Raji (cell line): ENCODE results near the gene HOXA10.

Experiments
- POLR2A ChIP-seq: IDR thresholded peaks from 2 replicates; pipeline ENCODE4 v1.6.1; 2011; ENCODE audit warnings: low read depth, low read length, control low read depth; ENCODE audit not compliant: insufficient read depth

HOXA10 gene

GRCh38 chr7:27198138-27198841 lies 24.2 kb upstream of the HOXA10 start:
- TF ChIP-seq POLR2A = no peak

GRCh38 chr7:27197137-27198042 lies 23.3 kb upstream of the HOXA10 start:
- TF ChIP-seq POLR2A = no peak

GRCh38 chr7:27196287-27196767 lies 22.2 kb upstream of the HOXA10 start:
- TF ChIP-seq POLR2A = no peak

- TF ChIP-seq POLR2A = no peak
These were observed 20.7 kb upstream of the HOXA10 start for GRCh38 chr7:27194686-27195379.

GRCh38 chr7:27194002-27194352 lies 19.9 kb upstream of the HOXA10 start:
- TF ChIP-seq POLR2A = no peak

GRCh38 chr7:27193335-27194001 lies 19.3 kb upstream of the HOXA10 start:
- no peak for TF ChIP-seq POLR2A

- no peak for TF ChIP-seq POLR2A
These were observed 18.6 kb upstream of the HOXA10 start for GRCh38 chr7:27192546-27193334.

GRCh38 chr7:27191833-27192545 lies 17.9 kb upstream of the HOXA10 start:
- no peak for TF ChIP-seq POLR2A

GRCh38 chr7:27191161-27191731 lies 17.1 kb upstream of the HOXA10 start:
- no peak for TF ChIP-seq POLR2A

- no peak for TF ChIP-seq POLR2A
These were observed 16.1 kb upstream of the HOXA10 start for GRCh38 chr7:27189997-27190748.

- TF ChIP-seq POLR2A = no peak
These were observed 15.3 kb upstream of the HOXA10 start for GRCh38 chr7:27189295-27189996.

GRCh38 chr7:27188386-27189294 lies 14.5 kb upstream of the HOXA10 start:
- no peak for TF ChIP-seq POLR2A
